HL-60 (cell line): Measurements from ENCODE around the gene COPS4.

Experiments
- CTCF ChIP-seq: IDR thresholded peaks from one replicate; pipeline ENCODE4 v1.5.1; 2011; ENCODE audit warnings: low read length, control low read depth, inconsistent platforms; ENCODE audit not compliant: insufficient read depth
- GABPA ChIP-seq: IDR thresholded peaks from 2 replicates; pipeline ENCODE4 v1.6.1; 2012; ENCODE audit warnings: low read depth
- POLR2AphosphoS5 ChIP-seq: IDR thresholded peaks from 2 replicates; pipeline ENCODE4 v1.6.1; 2012; ENCODE audit warnings: low read depth
- REST ChIP-seq: IDR thresholded peaks from 2 replicates; pipeline ENCODE4 v1.6.1; 2012; ENCODE audit warnings: low read depth; ENCODE audit not compliant: insufficient replicate concordance
- SPI1 ChIP-seq: IDR thresholded peaks from 2 replicates; pipeline ENCODE4 v1.6.1; 2012; ENCODE audit warnings: low read depth, mild to moderate bottlenecking, borderline replicate concordance

GRCh38 chr4:83071116-83071515 is 36.1 kb downstream of the COPS4 start:
- TF ChIP-seq CTCF: no peak
- no peak for TF ChIP-seq REST
- no peak for TF ChIP-seq GABPA
- TF ChIP-seq POLR2AphosphoS5: no peak
- TF ChIP-seq SPI1: no peak
